Central memory CD8-positive, alpha-beta T cell (primary cell): ENCODE data around the gene PLD5.
"Not testable (repeated sequence)": the region's sequence is repeated elsewhere in the genome, so short reads cannot be mapped to it uniquely, and the experiment has no call there.

ENCODE experiments used
- ATAC-seq: fragments of 150-1000 bp; cut with Tn5 transposase; replicated peaks from 2 replicates; pipeline ENCODE4 v1.10.0; 2022; ENCODE audit warnings: mild to moderate bottlenecking, moderate FRiP score, moderate number of reproducible peaks; ENCODE audit not compliant: poor library complexity, severe bottlenecking; ENCODE audit errors: extremely low read depth
- DNase-seq, 2 donors: peaks; one replicate each; pipeline ENCODE4 v3.0.0; 2021; ENCODE audit warnings: low spot score in 2 of 2
- H3K27ac Mint-ChIP-seq: one replicate; pipeline ENCODE4 v1.8.0; 2022; ENCODE audit warnings: low read depth, mild to moderate bottlenecking, moderate library complexity, mixed read lengths
- H3K27me3 Mint-ChIP-seq: one replicate; pipeline ENCODE4 v1.8.0; 2022; ENCODE audit warnings: mixed read lengths
- H3K36me3 Mint-ChIP-seq: one replicate; pipeline ENCODE4 v1.8.0; 2022; ENCODE audit warnings: mild to moderate bottlenecking, moderate library complexity, mixed read lengths; ENCODE audit not compliant: insufficient read depth
- H3K4me1 Mint-ChIP-seq: one replicate; pipeline ENCODE4 v1.8.0; 2022; ENCODE audit warnings: mixed read lengths
- H3K4me3 Mint-ChIP-seq: one replicate; pipeline ENCODE4 v1.8.0; 2022; ENCODE audit warnings: mild to moderate bottlenecking, moderate library complexity, mixed read lengths
- H3K9me3 Mint-ChIP-seq: one replicate; pipeline ENCODE4 v1.8.0; 2022; ENCODE audit warnings: mixed read lengths

PLD5 gene

DNA sequence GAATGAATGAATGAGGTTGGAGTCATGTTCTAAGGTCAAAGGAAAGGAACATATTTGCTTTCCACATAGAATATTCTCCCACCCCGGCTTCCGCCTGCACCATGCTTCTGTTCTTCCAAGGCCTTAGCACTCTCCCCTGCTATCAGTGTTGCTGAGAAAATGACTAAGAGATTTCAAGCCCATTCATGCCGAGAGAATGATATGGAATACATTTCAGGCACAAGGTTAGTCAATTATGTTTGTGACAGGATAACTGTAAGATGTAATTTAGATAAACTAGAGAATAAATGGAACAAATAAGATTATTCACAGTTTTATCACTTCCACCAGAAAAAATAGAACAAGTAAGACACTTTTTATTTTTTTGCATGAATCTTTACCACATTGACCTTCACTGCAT, 122.6 kb downstream of the PLD5 start:
- no peaks in the 10 kb centered on the region for H3K4me1 Mint-ChIP-seq
- DNase-seq (no peak), ATAC-seq (no peak)
- H3K4me3 Mint-ChIP-seq, result no peak overlapping the region
- H3K27me3 Mint-ChIP-seq, result peaks cover 16% of the 10 kb centered on the region
- H3K9me3 Mint-ChIP-seq, result no peaks in the 10 kb centered on the region
- H3K36me3 Mint-ChIP-seq, result no peaks in the 10 kb centered on the region
- no peak overlapping the region for H3K27ac Mint-ChIP-seq

DNA sequence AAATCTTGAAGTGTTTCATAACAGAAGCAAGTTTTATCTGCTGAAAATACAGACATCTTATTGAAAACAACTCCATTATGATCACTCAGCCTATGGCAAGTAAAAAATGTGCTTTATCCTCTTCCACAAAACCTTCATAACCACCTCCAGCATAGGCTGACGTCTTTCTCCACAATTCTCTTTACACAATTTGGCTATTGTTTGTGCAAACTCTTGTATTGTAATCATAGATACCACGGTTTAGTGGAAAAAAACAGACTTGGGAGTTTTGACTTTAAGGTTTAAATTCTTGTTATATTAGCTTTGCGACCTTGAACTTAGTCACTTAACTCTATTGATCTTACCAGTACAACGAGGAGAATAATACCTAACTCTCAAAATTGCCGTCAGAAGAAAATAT, 126.1 kb downstream of the PLD5 start:
- H3K36me3 Mint-ChIP-seq, result no peaks in the 10 kb centered on the region
- ATAC-seq, result no peak
- H3K4me3 Mint-ChIP-seq, result no peak overlapping the region
- no peak for DNase-seq
- H3K4me1 Mint-ChIP-seq, result no peaks in the 10 kb centered on the region
- H3K27ac Mint-ChIP-seq, result no peak overlapping the region
- H3K9me3 Mint-ChIP-seq, result peaks cover 8% of the 10 kb centered on the region
- H3K27me3 Mint-ChIP-seq, result peaks cover 6% of the 10 kb centered on the region

DNA sequence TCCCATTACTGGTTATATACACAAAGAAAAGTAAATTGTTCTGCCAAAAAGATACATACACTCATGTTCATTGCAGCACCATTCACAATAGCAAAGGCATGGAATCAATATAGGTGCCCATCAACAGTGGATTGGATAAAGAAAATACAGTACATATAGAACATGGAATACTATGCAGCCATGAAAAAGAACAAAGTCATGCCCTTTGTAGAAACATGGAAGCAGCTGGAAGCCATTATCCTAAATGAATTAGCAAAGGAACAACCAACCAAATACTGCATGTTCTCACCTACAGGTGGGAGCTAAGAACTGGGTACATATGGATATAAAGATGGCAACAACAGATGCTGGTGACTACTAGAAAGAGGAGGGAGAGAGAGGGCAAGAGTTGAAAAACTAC, 132.6 kb downstream of the PLD5 start:
- Mint-ChIP-seq H3K4me3 (no peak overlapping the region), H3K27ac (no peak overlapping the region), H3K27me3 (no peaks in the 10 kb centered on the region), H3K4me1 (no peaks in the 10 kb centered on the region), H3K9me3 (peaks cover 8% of the 10 kb centered on the region), H3K36me3 (no peaks in the 10 kb centered on the region)
- ATAC-seq (no peak), DNase-seq (no peak)

DNA sequence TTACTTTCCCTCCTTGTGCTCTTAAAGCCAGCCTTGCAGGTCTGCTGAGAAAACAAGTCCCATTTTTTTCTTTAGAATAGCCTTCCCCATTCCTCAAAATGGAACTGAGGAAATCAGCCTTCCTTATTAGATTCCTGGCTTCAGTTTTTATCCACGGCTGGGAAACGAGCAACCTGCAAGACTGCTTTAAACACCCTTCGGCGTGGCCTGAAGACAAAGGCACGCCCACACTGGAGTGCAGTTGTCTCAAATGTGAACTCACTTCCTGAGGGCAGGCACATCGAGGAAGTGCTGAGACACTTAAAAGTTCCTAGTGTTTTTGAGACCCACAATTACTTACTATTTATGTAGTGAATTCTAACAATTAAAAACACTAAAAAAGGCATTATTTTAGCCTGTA, 148.4 kb downstream of the PLD5 start:
- not testable (repeated sequence) for H3K27ac Mint-ChIP-seq, H3K27me3 Mint-ChIP-seq, H3K4me1 Mint-ChIP-seq, ATAC-seq, H3K4me3 Mint-ChIP-seq, DNase-seq, H3K36me3 Mint-ChIP-seq, H3K9me3 Mint-ChIP-seq

DNA sequence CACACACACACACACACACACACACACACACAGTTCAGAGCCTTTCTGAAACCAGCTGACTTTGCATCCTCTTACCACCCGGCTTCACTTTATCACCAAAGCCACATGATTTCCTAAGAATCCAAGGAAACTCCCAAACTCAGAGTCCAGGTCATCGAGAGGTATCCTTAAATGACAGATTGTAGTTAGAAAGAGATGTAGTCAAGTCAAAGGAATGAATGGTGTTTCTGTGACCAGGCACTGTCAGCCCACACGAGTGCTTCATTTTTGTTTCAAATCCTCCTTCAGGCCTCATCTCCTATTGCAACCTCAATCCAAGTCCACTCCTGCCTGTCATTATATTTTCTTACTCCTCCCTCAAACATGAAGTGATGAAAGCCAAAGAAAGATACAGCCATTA, 174.1 kb downstream of the PLD5 start:
- not testable (repeated sequence) for H3K4me3 Mint-ChIP-seq, H3K36me3 Mint-ChIP-seq, H3K27me3 Mint-ChIP-seq, DNase-seq, ATAC-seq, H3K9me3 Mint-ChIP-seq, H3K4me1 Mint-ChIP-seq, H3K27ac Mint-ChIP-seq

DNA sequence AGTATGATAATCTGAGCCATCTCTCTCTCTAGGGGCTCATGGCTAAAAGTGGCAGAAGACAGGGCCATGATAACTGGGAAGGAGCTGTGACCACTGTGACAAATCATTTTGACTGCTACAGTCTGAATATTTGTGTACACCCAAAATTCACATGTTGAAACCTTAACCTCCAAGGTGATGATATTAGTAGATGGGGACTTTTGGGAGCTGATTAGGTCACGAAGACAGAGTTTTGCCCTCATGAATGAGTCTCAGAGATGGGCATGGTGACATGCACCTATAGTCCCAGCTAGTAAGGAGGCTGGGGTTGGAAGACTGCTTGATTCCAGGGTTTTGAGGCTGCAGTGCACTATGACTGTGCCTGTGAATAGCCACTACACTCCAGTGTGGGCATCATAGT, 174.9 kb downstream of the PLD5 start:
- Mint-ChIP-seq H3K9me3 (peaks cover 10% of the 10 kb centered on the region), H3K4me1 (no peaks in the 10 kb centered on the region), H3K4me3 (no peak overlapping the region), H3K36me3 (no peaks in the 10 kb centered on the region), H3K27me3 (no peaks in the 10 kb centered on the region), H3K27ac (no peak overlapping the region)
- ATAC-seq (no peak), DNase-seq (no peak)

DNA sequence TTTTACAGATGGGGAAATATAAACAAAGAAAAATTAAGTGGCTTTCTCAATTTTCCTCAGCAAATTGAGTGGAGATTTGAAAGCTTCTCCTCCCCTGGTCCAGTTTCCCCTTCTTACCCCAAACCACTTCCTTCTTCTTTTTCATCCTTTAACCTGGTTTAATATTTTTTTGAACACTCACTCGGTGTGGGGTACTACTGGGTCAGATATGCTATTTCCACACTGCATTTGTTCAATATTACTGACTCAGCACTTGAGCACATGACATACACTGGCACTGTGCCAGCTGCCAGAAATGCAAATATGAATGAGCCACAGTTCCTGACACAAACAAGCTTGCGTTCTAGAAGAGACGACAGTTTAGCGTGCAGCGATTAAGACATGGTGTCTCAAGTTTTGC, 193.6 kb downstream of the PLD5 start:
- not testable (repeated sequence) for ATAC-seq, H3K27ac Mint-ChIP-seq, H3K4me3 Mint-ChIP-seq, H3K9me3 Mint-ChIP-seq, DNase-seq, H3K36me3 Mint-ChIP-seq, H3K4me1 Mint-ChIP-seq, H3K27me3 Mint-ChIP-seq

DNA sequence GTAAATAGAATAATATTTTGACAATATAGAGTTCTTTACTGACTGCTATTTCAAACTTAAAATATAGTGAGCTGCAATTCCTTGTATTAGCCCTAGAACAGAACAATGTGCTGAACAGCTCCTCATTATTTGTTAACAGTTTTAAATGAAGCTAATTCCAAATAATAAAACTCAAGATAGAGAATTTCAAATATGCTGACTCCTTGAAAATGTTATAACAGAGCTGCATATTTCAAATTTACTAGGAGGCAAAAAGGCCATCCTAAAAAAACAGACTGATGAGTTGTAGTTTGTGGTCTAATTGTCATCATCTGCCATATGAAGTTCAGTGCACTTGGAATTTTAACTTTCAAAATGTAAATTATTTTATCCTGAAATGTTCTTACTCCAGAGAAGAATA, 197.1 kb downstream of the PLD5 start:
- ATAC-seq, result not testable (repeated sequence)

DNA sequence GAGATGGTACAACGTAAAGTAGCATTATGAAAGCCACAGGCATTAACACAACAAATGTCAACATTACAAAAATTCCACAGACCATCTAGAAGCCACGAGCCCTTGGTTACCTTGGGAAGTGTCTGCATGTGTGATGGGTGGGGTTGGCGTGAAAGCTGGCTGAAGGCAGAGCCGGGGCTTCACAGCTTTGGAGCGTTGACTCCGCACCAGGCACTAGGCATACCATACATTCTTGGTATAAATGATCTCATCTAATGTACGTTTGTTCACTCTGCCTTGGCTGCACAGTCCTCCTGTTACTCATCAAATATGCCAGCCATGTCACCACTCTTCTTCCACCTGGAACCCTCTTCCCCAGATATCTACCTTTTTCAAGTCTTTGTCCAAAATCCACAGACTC, 202.5 kb downstream of the PLD5 start:
- H3K27me3 Mint-ChIP-seq, H3K27ac Mint-ChIP-seq, H3K4me1 Mint-ChIP-seq, DNase-seq, H3K9me3 Mint-ChIP-seq, ATAC-seq, H3K4me3 Mint-ChIP-seq, H3K36me3 Mint-ChIP-seq: not testable (repeated sequence)

More for the DNA sequence above, 197.1 kb downstream of the PLD5 start:
- not testable (repeated sequence) for H3K4me1 Mint-ChIP-seq, H3K36me3 Mint-ChIP-seq, H3K9me3 Mint-ChIP-seq, H3K4me3 Mint-ChIP-seq, H3K27me3 Mint-ChIP-seq, DNase-seq, H3K27ac Mint-ChIP-seq

DNA sequence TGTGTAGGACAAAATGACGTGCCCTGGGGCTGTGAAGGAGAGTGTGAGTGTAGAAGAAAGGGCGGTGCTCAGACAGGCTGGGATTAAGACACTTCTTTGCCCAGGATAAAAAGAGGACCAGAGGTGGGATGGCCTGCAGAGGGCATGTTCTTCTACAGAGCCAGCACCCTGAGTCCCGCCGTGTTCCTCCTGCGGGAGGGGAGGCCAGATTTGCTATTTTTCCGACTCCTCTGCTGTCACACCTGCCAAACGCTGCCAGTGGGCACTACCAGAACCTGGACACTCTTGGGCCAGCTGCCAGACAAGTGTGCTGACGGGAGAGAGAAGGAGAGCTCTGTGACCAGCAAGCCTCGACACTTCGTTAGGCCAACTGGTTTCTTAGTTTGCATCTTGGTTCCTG, 206.4 kb downstream of the PLD5 start:
- H3K4me3 Mint-ChIP-seq, result no peak overlapping the region
- no peak overlapping the region for H3K27ac Mint-ChIP-seq
- no peak for ATAC-seq
- no peaks in the 10 kb centered on the region for H3K4me1 Mint-ChIP-seq
- no peak for DNase-seq
- H3K27me3 Mint-ChIP-seq, result peaks cover 8% of the 10 kb centered on the region
- peaks cover 9% of the 10 kb centered on the region for H3K9me3 Mint-ChIP-seq
- H3K36me3 Mint-ChIP-seq, result no peaks in the 10 kb centered on the region

DNA sequence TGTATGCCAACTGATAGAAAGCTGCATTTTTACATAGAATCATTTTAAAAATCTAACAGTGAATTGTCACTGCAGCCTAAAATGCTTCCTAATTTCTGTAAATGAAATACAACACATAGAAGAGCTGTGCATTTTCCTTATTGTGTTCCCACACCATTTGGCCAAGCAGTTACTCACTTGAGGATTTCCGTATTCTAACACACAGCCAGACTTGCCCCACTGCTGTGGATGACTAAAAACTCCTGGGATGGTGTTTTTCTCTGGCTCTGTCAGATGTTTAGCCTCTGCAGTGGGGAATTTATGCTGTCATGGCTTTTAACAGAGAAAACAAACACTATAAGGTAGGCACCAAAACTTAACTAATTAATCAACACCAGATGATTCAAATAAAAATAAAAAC, 209.6 kb downstream of the PLD5 start:
- H3K27ac Mint-ChIP-seq, H3K36me3 Mint-ChIP-seq, ATAC-seq, H3K4me3 Mint-ChIP-seq, H3K27me3 Mint-ChIP-seq, DNase-seq, H3K9me3 Mint-ChIP-seq, H3K4me1 Mint-ChIP-seq: not testable (repeated sequence)

DNA sequence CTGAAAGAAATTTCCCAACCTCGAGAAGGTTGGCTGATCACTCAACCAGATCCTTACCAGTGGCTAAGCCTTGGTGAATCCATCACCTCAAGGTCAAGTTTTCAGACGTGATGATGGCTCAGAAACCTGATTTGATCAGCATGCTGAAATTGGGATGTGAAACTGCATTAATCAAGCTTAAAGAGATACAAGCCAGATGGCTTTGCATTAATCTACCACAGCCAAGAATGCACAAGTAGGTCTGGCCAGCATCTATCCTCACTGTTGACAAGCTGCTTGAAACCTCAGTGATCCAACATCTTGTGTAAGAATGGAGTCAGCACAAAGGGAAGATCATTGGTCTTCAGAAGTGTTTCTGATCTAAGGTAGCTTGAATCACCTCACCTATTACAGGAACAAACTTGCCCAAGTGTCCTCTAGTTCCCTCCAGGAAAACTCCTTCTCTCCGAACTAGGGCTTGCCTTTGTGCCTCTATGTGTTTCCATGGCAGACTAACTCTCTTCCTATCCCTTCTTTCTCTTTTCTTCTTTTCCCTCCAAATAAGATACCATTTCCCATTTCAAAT, 210.3 kb downstream of the PLD5 start:
- not testable (repeated sequence) for H3K27ac Mint-ChIP-seq, ATAC-seq, H3K4me3 Mint-ChIP-seq, H3K36me3 Mint-ChIP-seq, H3K27me3 Mint-ChIP-seq, H3K4me1 Mint-ChIP-seq, H3K9me3 Mint-ChIP-seq, DNase-seq

DNA sequence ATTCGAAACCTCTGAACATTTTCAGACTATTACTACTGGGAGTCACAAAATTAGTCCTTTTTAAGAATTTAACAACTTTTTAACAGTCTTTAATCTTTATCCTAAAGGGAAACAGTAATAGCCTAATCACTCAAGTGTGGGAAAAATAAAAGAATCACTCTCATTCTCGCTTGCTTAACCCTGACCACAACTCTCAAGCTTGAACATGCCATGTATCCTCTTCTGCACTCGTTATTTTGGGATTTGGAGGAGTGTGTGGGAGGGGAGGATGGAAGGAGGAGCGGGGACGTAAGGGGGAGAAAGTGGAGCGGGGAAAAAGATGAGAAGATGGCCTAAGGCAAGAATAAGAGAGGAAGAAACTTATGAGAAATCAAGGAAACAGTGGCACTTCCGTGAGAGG, 215.8 kb downstream of the PLD5 start:
- not testable (repeated sequence) for H3K4me1 Mint-ChIP-seq, H3K4me3 Mint-ChIP-seq, H3K27ac Mint-ChIP-seq, ATAC-seq, H3K36me3 Mint-ChIP-seq, DNase-seq, H3K27me3 Mint-ChIP-seq, H3K9me3 Mint-ChIP-seq

DNA sequence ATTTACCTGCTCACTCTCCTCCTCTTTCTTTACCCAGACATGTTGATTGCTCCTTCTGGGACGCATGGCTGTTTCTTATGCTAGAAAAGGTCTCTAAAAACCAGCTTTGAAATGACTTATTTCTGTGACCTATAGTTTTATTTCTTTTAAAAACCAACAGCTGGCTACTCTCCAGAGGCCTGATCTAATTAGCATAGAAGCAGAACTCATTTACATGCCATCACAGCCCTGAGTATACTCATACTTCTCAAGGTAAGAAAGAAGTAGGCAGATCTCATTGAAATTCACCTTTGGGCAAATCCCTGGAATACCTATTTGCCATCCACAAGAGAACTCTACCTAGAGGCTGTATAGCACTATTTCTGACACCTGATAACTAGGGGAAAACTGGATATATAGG, 230.7 kb downstream of the PLD5 start:
- H3K4me3 Mint-ChIP-seq, H3K4me1 Mint-ChIP-seq, H3K27ac Mint-ChIP-seq, H3K36me3 Mint-ChIP-seq, ATAC-seq, DNase-seq, H3K27me3 Mint-ChIP-seq, H3K9me3 Mint-ChIP-seq: not testable (repeated sequence)
